K562 (cell line): ENCODE measurements around the gene OXLD1. TPM values are rescaled to one million over a fixed set of nuclear protein-coding genes. Genes with fewer than 3 reads are reported as not detected.

Source experiments
- ARNT ChIP-seq, 2 experiments: fragments of 450-650 bp; IDR thresholded peaks; 2 replicates each; pipeline ENCODE4 v1.6.1; 2016; ENCODE audit warnings: mild to moderate bottlenecking in 1 of 2
- E2F1 ChIP-seq: sonication (generic); formaldehyde crosslinking; IDR thresholded peaks from 2 replicates; pipeline ENCODE4 v1.8.1; 2023; ENCODE audit warnings: mild to moderate bottlenecking, missing genetic modification reagents, moderate library complexity
- FIP1L1 ChIP-seq: fragments of 200-400 bp; formaldehyde crosslinking; IDR thresholded peaks from 2 replicates; pipeline ENCODE4 v1.6.1; 2018; ENCODE audit warnings: mild to moderate bottlenecking, low read depth, low read length; ENCODE audit not compliant: poor library complexity, severe bottlenecking
- FOXM1 ChIP-seq, 2 experiments: fragments of 450-650 bp in 1 of 2; sonication (generic) in 1 of 2; formaldehyde crosslinking in 1 of 2; IDR thresholded peaks; 2 replicates each; pipeline versions ENCODE4 v1.6.1 to v1.9.0; 2017 to 2022; ENCODE audit warnings: low read depth in 2 of 2, mild to moderate bottlenecking in 2 of 2, missing genetic modification reagents in 1 of 2, moderate library complexity in 1 of 2
- GATAD2B ChIP-seq: fragments of 450-650 bp; IDR thresholded peaks from 2 replicates; pipeline ENCODE4 v1.6.1; 2017; ENCODE audit warnings: mild to moderate bottlenecking, borderline replicate concordance
- IRF2 ChIP-seq: sonication (generic); formaldehyde crosslinking; IDR thresholded peaks from 2 replicates; pipeline ENCODE4 v1.8.1; 2022; ENCODE audit warnings: mild to moderate bottlenecking, missing genetic modification reagents
- MCM3 ChIP-seq: fragments of 450-650 bp; IDR thresholded peaks from 2 replicates; pipeline ENCODE4 v1.6.1; 2016
- PHB2 ChIP-seq: fragments of 450-650 bp; IDR thresholded peaks from 2 replicates; pipeline ENCODE4 v1.6.1; 2017; ENCODE audit warnings: low read depth
- RBM14 ChIP-seq: fragments of 200-400 bp; formaldehyde crosslinking; IDR thresholded peaks from 2 replicates; pipeline ENCODE4 v1.6.1; 2018; ENCODE audit warnings: low read depth, mild to moderate bottlenecking, low read length, moderate library complexity, borderline replicate concordance; ENCODE audit not compliant: insufficient read depth
- SPI1 ChIP-seq: IDR thresholded peaks from 2 replicates; pipeline ENCODE4 v1.6.1; 2011; ENCODE audit warnings: low read depth, low read length, control low read depth, borderline replicate concordance
- TCFL5 ChIP-seq: fragments of 250-450 bp; sonication (Bioruptor Pico); conservative IDR thresholded peaks from 2 replicates; pipeline ENCODE4 v1.6.1; 2021; ENCODE audit warnings: mild to moderate bottlenecking, moderate library complexity, matching md5 sums
- TOE1 ChIP-seq, 2 experiments: fragments of 450-650 bp in 1 of 2; sonication (generic) in 1 of 2; formaldehyde crosslinking in 1 of 2; IDR thresholded peaks; 2 replicates each; pipeline versions ENCODE4 v1.7.1 to v1.8.0; 2016 to 2022; ENCODE audit warnings: borderline replicate concordance in 2 of 2, mild to moderate bottlenecking in 2 of 2, antibody characterized with exemption in 1 of 2, inconsistent platforms in 1 of 2, low read depth in 1 of 2, missing genetic modification reagents in 1 of 2, moderate library complexity in 1 of 2
- ZBTB49 ChIP-seq: sonication (generic); formaldehyde crosslinking; IDR thresholded peaks from 2 replicates; pipeline ENCODE4 v1.8.0; 2022; ENCODE audit warnings: missing genetic modification reagents, mild to moderate bottlenecking, borderline replicate concordance
- ZBTB5 ChIP-seq: fragments of 450-650 bp; IDR thresholded peaks from 2 replicates; pipeline ENCODE4 v1.6.1; 2017; ENCODE audit warnings: antibody characterized with exemption
- polyA plus RNA-seq, 8 experiments: library from polyadenylated mRNA; depleted of rRNA in 4 of 8; stranded (reverse) in 5 of 8; unstranded in 3 of 8; fragments of >200 nt; fragmentation: Nextera tagmentation in 2 of 8; fragmentation: Illumina TruSeq in 1 of 8; extraction: Ambion mirVana in 2 of 8; extraction: Trizol in 1 of 8; gene quantifications; 2 replicates each; pipeline versions ENCODE4 v1.2.1 to v1.2.3, GENCODE V29; 2011 to 2014; ENCODE audit warnings: inconsistent platforms in 1 of 8, missing spikeins in 1 of 8
- total RNA-seq, 7 experiments: library from RNA; depleted of rRNA in 6 of 7; stranded (reverse); fragments of >200 nt in 6 of 7; fragmentation: Illumina TruSeq in 2 of 7; extraction: Trizol in 2 of 7; gene quantifications; 2 replicates each; pipeline versions ENCODE4 v1.2.1 to v1.2.3, GENCODE V29; 2011 to 2021; ENCODE audit warnings: low replicate concordance in 1 of 7
- TF ChIP-seq, protein P1 (sequence below): fragments of 450-650 bp; IDR thresholded peaks from 2 replicates; pipeline ENCODE4 v1.6.1; 2017; ENCODE audit warnings: antibody characterized with exemption, mild to moderate bottlenecking

OXLD1 gene
- total and polyA plus RNA-seq, 9 of the 15 experiments (the other 6 are each of a cell fraction or from before 2014, with no cell fraction given) = 4.4 to 115 (median 29.3) TPM

GRCh38 chr17:81712468-81713003 lies 46.1 kb upstream of the OXLD1 start (continued):
- TF ChIP-seq, protein P1, sequence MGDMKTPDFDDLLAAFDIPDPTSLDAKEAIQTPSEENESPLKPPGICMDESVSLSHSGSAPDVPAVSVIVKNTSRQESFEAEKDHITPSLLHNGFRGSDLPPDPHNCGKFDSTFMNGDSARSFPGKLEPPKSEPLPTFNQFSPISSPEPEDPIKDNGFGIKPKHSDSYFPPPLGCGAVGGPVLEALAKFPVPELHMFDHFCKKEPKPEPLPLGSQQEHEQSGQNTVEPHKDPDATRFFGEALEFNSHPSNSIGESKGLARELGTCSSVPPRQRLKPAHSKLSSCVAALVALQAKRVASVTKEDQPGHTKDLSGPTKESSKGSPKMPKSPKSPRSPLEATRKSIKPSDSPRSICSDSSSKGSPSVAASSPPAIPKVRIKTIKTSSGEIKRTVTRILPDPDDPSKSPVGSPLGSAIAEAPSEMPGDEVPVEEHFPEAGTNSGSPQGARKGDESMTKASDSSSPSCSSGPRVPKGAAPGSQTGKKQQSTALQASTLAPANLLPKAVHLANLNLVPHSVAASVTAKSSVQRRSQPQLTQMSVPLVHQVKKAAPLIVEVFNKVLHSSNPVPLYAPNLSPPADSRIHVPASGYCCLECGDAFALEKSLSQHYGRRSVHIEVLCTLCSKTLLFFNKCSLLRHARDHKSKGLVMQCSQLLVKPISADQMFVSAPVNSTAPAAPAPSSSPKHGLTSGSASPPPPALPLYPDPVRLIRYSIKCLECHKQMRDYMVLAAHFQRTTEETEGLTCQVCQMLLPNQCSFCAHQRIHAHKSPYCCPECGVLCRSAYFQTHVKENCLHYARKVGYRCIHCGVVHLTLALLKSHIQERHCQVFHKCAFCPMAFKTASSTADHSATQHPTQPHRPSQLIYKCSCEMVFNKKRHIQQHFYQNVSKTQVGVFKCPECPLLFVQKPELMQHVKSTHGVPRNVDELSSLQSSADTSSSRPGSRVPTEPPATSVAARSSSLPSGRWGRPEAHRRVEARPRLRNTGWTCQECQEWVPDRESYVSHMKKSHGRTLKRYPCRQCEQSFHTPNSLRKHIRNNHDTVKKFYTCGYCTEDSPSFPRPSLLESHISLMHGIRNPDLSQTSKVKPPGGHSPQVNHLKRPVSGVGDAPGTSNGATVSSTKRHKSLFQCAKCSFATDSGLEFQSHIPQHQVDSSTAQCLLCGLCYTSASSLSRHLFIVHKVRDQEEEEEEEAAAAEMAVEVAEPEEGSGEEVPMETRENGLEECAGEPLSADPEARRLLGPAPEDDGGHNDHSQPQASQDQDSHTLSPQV = no peak
- TF ChIP-seq PHB2 = no peak
- TF ChIP-seq TCFL5 = no peak
- TF ChIP-seq ZBTB5 = no peak
- TF ChIP-seq E2F1 (CRISPR knock-in tag) = no peak
- TF ChIP-seq FIP1L1 = no peak
- TF ChIP-seq SPI1 = no peak
- TF ChIP-seq ARNT (IDR thresholded peaks at IDR 0.05) = no peak
- no peak for TF ChIP-seq GATAD2B
- TF ChIP-seq MCM3 = no peak
- TF ChIP-seq RBM14 = no peak
- no peak for TF ChIP-seq TOE1 (IDR thresholded peaks at IDR 0.05; ENCODE audit: borderline replicate concordance)
- TF ChIP-seq TOE1 (CRISPR knock-in tag; IDR thresholded peaks at IDR 0.05; ENCODE audit: borderline replicate concordance, low read depth) = no peak
- TF ChIP-seq FOXM1 (IDR thresholded peaks at IDR 0.05; ENCODE audit: low read depth) = no peak
- TF ChIP-seq FOXM1 (CRISPR knock-in tag; IDR thresholded peaks at IDR 0.05; ENCODE audit: low read depth) = no peak
- TF ChIP-seq ZBTB49 (CRISPR knock-in tag) = no peak
- no peak for TF ChIP-seq IRF2
